ENCODE results near the gene BLVRA.
"Not testable (repeated sequence)": the region's sequence is repeated elsewhere in the genome, so short reads cannot be mapped to it uniquely, and the experiment has no call there.

Gene BLVRA

DNA sequence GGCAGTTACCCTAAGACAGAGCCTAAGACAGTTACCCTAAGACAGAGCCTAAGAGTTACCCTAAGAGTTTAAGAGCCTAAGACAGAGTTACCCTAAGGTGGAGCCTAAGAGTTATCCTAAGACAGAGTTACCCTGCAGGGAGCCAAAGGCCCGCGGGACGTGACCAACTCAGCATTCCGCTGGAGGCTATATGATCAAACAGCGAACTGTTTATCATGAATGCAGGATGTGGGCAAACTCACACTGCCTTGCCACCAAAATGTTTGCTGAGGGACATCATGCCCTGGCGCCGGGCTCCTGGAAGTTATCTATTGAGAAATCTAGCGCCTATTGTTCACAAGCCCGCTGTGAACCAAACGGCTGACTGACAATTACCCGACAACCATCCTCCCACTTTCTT, 49.9 kb downstream of the BLVRA start:
- DNase-seq (ENCODE audit: low spot score) = no peak

DNA sequence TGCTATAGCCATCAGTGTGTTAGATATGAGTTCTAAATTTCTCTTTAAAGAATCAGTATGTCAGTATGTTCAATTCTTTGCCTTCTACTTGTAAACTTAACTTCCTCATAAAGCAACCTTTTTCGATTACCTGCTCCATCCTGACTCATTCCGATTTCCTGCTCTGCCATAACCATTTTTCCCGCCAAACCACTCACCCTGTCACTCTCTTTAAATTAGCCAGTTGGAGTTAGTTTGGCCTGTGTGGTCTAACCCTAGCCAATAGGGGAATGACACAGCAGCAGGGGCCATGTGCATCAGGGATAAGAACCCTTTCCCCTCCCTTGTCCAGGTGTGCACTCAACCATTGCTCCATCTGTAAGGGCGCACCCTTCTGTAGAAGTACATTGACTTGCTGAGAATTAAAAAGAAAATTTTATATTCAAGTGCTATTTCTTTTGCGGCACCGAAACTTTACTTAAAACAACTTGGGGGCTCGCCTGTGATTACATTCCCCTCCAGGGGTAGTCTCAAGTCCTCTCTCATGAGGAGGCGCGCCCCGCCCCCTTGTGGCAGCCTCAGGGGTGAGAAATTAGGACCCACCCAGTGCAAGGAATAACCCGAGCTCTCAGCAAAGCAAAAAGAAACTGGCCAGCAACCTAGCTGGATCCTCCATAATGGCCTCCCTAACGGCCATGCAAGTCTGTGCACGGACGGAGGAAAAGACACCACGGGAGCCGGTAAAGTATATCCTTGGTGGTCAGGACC, 51.9 kb downstream of the BLVRA start:
- peak; percentile 69 for DNase-seq (ENCODE audit: low spot score)

DNA sequence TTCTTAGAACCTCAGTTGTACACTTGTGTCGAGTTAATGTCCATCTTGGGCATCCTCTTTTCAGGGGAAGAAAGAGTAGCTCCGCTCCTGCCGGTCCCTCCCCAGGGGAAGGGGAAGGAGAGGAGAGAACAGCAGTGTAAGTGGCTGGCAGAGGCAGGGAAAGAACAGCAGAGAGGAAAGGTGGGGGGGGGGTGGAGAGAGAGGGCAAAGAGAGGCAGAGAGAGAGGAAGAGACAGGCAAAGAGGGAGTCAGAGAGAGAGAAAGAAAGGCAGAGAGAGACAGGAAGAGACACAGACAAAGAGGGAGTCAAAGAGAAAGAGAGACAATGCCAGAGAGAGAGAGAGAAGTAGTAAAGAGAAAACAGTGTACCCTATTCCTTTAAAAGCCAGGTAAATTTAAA, 56.9 kb downstream of the BLVRA start:
- no peak for DNase-seq (ENCODE audit: low spot score)

DNA sequence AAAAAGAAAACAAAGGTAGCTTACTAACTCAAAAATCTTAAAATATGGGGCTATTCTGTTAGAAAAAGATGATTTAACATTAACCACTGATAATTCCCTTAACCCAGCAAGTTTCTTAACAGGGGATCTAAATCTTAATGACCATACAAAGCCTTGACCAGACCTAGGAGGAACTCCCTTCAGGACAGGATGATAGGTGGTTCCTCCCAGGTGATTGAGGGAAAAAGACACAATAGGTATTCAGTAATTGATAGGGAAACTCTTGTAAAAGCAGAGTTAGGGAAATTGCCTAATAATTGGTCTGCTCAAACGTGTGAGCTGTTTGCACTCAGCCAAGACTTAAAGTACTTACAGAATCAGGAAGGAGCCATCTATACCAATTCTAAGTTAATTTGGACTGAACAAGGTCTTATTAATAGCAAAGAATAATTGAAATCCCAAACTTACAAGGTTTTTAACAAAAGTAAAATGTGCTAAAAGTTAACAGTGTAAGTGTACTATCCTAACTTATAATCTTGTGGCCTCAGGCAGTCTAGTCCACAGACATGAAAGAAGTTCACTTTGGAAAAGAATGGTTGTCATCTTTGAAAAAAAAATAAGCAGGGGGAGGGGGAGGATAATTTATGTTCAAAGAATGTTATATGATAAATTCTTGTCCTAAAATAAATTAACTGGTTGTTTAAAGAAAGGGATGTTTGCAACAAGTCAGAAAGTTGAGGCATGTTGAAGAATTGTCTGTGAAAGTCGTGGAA, 57.7 kb downstream of the BLVRA start:
- DNase-seq (ENCODE audit: low spot score) = not testable (repeated sequence)

DNA sequence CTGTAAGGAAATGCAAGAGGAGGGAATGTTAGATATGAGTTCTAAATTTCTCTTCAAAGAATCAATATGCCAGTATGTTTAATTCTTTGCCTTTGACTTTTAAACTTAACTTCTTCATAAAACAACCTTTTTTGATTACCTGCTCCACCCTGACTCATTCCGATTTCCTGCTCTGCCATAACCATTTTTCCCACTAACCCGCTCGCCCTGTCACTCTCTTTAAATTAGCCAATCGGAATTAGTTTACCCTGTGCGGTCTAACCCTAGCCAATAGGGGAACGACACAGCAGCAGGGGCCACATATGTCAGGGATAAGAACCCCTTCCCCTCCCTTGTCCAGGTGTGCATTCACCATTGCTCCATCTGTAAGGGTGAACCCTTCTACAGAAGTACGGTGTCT, 64.9 kb downstream of the BLVRA start:
- DNase-seq (ENCODE audit: low spot score) = not testable (repeated sequence)

DNA sequence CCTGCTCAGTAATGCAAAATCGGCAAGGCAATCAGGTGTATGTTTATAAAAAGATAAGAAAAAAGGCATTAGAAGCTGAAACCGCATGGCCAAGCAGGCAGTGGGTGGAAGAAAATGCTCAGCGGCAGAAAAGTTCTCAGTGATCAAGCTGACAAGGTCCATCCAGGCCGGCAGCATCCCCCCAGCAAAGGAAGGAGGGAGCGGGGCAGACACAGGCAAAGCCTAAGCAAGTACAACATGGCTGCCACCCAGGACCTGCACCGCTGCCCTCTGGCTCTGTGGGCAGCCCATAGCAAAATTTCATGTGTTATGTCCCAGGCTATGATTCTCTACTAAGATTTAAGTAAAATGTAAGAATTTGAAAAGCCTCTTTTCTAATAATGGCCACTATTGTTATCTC, 65.5 kb downstream of the BLVRA start:
- DNase-seq (ENCODE audit: low spot score) = no peak

DNA sequence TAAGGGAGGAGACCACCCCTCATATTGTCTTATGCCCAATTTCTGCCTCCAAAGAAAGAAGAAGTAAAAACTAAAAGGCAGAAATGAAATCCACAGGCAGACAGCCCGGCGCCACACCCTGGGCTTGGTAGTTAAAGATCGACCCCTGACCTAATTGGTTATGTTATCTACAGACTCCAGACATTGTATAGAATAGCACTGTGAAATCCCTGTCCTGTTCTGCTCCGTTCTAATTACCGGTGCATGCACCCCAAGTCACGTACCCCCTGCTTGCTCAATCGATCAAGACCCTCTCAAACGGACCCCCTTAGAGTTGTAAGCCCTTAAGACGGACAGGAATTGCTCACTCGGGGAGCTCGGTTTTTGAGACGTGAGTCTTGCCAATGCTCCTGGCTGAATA, 66.0 kb downstream of the BLVRA start:
- DNase-seq (ENCODE audit: low spot score) = not testable (repeated sequence)

DNA sequence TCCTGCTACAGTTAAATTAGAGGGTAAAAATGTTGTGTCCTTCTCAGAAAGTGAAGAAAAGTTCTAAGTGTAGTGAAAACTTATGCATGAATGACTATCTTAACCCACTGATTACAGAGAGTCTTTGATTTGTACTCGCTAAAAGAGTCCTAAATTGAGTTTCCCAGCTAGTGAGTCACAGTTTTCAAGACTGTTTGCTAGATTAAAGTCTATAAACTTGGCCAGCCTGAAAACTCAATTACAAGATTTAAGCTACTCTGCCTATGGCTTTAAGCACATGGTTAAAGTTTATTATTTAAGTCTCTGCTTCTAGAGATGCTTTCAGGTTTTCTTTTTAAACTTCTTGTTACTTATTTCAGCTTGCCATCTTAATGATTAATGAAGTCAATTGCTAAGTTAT, 66.5 kb downstream of the BLVRA start:
- DNase-seq (ENCODE audit: low spot score) = no peak

DNA sequence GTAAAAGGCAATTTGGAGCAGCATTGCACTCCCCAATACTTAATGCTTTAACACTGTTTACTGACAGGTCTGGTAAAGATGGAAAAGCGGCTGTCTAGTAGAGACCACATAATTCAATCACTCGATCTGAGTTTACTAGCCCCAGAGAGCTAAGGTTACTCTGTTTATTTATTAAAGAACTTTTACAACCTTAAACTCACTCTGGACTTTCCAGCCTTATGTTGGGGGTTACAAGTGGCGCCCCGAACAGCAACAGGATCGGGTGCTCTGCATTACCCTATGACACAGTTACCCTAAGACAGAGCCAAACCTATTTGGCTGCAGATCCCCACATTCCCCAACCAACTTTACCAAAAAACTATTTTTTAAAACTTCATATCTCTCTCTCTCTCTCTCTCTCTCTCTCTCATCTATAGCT, 66.9 kb downstream of the BLVRA start:
- DNase-seq (ENCODE audit: low spot score) = no peak

DNA sequence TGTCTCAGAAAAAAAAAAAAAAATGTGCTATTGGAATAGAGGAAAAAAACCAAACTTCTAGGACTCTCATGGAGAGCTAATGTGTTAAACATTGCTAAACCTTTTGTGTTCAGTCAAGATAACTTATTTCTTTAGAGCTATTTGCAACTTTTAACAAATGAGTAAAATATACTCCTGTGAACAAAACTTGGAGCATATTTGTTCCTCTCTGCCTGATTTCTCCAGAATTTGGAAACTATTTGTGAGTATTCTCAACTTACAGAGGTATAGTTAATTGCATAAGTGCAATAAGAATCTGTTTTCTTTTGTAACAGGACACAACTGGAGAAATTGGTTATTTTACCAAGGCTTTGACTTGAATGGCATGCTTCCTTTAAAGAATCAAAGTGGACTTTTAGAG, 72.4 kb downstream of the BLVRA start:
- not testable (repeated sequence) for DNase-seq (ENCODE audit: low spot score)

DNA sequence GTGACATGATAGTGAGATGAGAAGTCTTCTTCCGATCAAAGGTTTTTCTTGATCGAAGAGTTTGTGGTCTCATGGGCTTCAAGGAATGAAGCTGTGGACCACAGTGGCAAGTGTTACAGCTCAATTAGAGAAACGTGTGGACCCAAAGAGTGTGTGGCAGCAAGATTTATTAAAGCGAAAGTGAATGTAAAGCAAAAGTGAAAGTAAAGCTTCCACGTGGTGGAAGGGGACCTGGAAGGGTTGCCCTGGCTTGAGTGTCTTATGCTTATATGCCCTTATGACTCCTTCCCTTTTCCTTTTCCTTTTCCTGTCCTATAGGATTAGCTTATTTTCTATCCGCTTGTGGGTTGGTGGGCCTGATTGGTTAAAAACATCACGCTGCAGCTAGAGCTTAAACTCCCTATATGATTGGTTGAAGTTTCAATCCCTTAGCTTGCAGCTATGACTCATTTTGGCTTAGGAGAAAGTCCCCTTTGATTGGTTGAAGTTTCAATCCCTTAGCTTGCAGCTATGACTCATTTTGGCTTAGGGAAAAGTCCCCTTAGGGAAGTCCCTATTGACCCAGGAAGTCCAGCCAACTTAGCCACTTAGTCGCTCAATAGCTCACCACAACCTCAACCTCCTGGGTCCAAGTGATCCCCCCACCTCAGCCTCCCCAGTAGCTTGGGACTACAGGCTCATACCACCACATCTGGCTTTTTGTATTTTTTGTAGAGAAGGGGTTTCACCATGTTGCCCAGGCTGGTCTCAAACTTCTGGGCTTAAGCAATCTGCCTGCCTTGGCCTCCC, 76.2 kb downstream of the BLVRA start:
- peak; percentile 63 for DNase-seq (ENCODE audit: low spot score)

DNA sequence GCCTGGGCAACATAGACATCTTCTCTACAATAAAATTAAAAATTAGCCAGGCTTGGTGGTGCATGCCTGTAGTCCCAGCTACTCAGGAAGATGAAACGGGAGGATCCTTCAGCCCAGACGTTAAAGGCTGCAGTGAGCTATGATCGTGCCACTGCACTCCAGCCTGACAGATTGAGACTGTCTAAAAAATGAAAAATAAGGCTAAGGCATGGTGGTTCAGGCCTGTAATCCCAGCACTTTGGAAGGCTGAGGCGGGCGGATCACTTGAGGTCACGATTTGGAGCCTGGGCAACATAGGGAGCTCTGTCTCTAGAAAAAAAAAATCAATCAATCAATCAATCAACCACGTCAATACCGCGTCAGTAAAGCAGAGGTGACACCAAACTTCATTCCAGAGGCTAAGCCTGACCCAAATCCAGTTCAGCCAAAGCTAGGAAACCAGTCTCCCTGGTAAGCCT, 79.8 kb downstream of the BLVRA start:
- no peak for DNase-seq (ENCODE audit: low spot score)

DNA sequence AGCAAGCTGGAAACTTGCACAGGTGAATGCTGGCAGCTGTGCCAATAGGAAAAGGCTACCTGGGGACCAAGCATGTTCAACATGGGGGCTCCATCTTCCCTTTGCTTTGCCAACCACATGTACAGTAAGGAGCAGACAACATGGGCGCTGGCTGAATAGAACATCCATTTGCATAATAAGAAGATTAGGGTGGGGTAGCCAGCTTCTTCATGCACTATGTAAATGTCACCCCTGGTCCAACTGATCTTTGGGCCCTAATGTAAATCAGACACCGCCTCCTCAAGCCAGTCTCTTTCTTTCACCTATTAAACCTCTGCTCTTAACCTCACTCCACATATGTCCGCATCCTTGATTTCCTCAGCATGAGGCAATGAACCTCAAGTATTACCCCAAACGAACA, 84.8 kb downstream of the BLVRA start:
- no peak for DNase-seq (ENCODE audit: low spot score)

DNA sequence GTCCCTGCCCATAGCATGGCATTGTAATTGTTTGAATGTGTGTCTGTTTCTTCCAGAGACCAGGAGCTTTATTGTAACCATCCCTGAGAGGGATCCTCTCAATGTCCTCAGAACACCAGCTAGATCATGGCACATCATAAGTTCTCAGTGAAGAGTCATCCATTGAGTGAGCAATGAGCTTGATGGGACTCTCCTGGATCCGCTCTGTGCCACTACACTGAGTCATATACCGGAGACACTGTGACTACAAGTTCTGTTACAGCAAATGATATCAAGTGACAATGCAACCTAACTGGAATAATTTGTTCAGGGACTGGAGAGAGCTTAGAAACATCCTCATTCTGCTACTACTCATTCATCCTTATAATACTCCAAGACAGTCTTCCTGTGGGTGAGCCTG, 85.8 kb downstream of the BLVRA start:
- no peak for DNase-seq (ENCODE audit: low spot score)

DNA sequence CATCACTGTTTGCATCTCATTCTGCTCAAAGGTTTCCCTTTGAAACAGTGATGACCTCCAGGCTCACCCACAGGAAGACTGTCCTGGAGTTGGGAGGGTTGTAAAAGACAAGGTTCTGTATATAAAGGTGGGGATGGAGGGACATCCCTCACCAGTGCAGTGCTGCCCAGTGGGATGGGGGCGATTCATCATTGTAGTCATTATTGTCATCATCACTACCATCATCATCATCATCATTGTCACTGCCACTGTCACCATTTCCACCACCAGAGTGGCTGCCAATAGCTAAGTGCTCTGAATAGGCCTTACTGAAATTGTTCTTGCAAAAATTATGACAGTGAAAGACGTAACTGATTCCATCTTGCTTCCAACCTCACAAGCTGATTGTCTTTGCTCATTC, 86.2 kb downstream of the BLVRA start:
- DNase-seq (ENCODE audit: low spot score) = no peak

DNA sequence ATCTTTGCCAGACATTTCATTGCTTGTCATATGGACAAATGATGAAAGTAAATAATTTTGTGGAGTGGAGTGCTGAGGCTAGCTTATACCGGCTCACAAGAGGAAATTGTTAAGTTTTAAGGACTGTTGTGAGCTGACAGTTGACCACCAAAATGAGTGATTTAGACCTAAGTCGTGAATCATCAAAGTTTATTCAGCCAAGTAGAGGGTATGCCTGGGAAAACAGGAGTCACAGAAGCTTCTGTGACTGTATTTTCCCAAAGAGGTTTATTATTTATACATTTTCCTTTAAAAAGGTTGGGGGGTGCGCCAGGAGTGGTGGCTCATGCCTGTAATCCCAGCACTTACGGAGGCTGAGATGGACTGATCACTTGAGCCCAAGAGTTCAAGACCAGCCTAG, 89.0 kb downstream of the BLVRA start:
- no peak for DNase-seq (ENCODE audit: low spot score)

DNA sequence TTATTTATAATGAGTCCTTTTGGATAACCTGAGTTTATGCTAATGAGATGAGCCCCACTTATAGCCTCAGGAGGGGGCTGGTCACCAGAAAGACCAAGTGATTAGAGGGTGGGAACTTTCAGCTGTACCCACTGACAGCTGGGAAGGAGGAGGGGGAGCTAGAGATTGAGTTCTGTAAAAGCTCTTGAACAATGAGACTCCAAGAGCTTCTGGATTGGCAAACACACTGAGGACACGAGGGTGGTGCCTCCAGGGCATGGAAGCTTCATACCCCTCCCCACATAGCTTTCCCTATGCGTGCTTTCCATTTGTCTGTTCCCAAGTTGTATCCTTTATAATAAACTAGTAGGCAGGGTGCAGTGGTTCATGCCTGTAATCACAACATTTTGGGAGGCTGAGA, 90.6 kb downstream of the BLVRA start:
- no peak for DNase-seq (ENCODE audit: low spot score)

DNA sequence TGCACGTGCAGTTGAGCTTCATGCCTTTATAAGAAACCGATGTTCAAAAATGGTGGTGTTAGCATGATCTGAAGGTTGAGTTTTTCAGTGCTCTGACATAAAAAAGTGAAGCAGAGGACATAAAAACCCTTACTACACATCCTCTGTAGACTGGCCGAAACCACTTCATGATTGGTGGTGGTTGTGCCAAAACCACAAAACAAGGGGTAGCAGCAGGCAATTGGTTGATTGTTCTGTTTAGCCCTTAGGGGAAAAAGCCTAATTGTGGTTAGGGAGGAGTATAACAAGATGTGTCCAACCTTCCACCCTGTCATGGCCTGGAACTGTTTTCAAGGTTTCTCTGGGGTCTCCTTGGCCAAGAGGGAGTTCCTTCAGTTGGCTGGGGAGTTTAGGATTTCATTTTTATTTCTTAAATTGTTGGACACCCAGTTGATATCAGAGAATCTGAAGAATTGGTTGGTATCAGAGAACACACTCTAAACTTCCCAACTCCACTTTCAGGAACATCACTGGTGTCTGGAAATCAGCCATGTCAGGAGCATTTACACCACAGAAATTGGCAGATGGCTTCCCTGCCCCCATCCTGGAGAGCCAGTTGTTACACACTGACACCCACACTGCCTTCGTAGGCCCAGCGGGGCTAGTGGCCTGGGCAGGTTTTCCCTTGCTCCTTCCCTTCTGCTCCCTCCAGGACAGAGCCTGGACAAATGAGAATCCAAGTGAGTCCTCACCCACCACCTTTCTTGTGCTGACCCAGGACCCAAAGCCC, 92.1 kb downstream of the BLVRA start:
- no peak for DNase-seq (ENCODE audit: low spot score)

DNA sequence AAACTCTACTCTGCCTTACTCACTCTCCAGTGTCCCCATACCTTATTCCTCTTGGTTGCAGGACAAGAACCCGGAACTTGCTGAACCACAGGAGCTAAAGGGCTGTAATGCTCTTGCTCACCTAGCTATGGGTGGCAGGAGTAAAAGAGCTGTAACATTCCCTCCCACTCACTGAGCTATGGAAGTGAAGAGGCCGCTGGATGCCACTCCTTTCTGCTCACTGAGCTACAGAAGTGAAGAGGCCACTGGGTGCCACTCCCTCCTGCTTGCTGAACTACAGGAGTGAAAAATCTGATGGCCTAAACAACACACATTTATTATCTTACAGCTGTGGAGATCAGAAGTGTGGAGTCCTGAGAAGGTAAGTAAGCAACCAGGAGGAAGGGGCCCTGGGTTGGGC, 93.3 kb downstream of the BLVRA start:
- DNase-seq (ENCODE audit: low spot score) = no peak

DNA sequence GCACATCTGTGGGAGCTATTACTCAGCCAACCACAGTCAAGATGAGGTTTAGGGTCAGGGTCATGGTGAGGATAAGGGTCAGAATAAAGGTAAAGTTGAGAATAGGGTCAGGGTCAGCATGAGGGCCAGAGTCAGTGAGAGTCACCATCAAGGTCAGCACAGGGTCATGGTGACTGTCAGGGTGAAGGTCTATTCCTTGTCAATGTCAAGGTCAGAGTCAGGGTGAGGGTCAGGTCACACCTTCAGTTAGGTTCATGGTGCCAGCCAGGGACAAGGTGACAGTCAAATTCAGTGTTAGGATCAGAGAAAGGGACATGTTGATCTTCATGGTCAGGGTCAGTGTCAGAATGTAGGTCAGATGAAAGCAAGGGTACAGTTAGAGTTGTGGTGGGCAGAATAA, 96.7 kb downstream of the BLVRA start:
- no peak for DNase-seq (ENCODE audit: low spot score)

DNA sequence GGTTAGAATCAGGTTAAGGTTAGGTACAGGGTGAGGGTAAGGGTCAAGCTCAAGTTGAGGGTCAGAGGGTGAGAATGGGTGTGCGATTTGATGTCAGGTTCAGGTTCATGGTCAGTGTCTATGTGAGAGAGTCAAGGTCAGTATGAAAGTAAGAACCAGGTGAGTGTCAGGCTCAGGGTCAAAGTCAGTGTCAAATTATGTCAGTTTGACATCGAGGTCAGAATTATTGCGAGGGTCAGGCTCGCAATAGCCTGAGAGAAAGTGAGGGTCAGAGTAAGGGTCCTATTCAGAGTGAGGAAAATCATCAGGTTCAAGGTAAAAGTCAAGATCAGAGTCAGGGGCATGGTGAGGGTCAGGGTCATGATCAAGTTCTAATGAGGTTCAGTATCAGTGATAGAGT, 97.8 kb downstream of the BLVRA start:
- DNase-seq (ENCODE audit: low spot score) = no peak
